Body of pancreas (tissue), 4 donors: Measurements from ENCODE around the gene COL6A2.

Experiments
- CTCF ChIP-seq, 7 experiments: fragments of 450-650 bp in 4 of 7; fragments of 200-600 bp in 3 of 7; sonication (generic) in 3 of 7; IDR thresholded peaks; one replicate each; pipeline ENCODE4 v1.5.1; 2016 to 2019; ENCODE audit warnings: antibody characterized with exemption in 7 of 7
- POLR2A ChIP-seq, 3 donors: fragments of 450-650 bp; IDR thresholded peaks; one replicate each; pipeline ENCODE4 v1.6.1; 2016; ENCODE audit warnings: antibody characterized with exemption in 3 of 3, mild to moderate bottlenecking in 2 of 3

DNA sequence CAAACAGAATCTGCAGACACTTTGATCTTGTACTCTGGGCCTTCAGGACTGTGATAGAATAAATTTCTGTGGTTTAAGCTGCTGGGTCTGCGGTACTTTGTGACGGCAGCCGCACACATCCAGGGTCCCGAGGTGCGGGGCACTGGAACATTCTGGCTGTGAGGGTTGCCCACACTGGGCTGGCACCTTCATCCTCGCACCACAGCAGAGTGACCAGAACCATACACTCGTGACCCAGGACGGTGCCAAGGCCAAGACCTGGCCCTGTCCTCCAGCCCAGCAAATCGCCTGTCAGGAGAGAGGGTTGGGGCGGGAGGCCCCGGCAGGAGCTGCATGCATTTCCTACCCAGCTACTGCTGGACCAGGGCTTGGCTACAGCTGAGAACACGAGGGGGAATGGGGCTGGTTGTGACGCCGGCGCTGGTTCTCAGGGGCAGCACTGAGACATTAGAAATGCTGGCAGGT lies 60.1 kb downstream of the COL6A2 start:
- TF ChIP-seq POLR2A (IDR thresholded peaks at IDR 0.05) (no peak), CTCF (IDR thresholded peaks at IDR 0.05) (no peak)
